T-helper 22 cell (primary cell): ENCODE measurements around the gene SHLD1.
A peak's percentile ranks its signal among the peaks of the same experiment; 100 is the strongest.
"Not testable (repeated sequence)": the region's sequence is repeated elsewhere in the genome, so short reads cannot be mapped to it uniquely, and the experiment has no call there.

Experiments
- DNase-seq: peaks from one replicate; pipeline ENCODE4 v3.0.0-alpha.2; 2020; ENCODE audit warnings: low read depth

SHLD1 gene, protein sequence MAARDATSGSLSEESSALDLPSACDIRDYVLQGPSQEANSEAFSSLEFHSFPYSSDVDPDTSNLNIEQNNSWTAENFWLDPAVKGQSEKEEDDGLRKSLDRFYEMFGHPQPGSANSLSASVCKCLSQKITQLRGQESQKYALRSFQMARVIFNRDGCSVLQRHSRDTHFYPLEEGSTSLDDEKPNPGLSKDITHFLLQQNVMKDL

GRCh38 chr20:5749952-5750779 lies at the start of gene SHLD1:
SHLD1 (plus strand) TSS chr20:5750401; CDS start chr20:5772866, 22,465 bp downstream.
- DNase-seq: peak; percentile 54

- DNase-seq: not testable (repeated sequence)
Measured at GRCh38 chr20:5702339-5702738, 47.9 kb upstream of the SHLD1 start.

DNA sequence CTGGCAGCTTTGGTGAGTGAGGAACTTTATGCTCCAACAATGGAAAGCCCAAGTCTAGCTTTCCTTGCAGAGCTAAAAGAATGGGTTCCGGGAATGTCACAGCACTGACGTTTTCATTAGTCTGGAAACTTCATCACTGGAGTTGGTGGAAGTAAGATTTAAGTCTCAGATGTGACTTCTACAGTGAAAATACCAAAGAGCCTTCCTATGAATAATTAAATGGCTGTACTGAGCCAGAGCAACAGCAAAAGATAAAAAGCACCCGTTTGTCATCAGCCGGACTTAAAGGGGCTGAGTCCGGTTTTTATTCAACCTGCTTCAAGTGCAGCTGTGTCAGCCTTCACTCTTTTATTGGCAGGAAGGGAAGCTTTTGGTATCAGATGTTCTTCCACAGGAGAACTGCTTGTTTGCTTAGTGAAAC lies 46.5 kb upstream of the SHLD1 start:
- DNase-seq: no peak

- DNase-seq: no peak
Measured at GRCh38 chr20:5705827-5706226, 44.4 kb upstream of the SHLD1 start.

DNA sequence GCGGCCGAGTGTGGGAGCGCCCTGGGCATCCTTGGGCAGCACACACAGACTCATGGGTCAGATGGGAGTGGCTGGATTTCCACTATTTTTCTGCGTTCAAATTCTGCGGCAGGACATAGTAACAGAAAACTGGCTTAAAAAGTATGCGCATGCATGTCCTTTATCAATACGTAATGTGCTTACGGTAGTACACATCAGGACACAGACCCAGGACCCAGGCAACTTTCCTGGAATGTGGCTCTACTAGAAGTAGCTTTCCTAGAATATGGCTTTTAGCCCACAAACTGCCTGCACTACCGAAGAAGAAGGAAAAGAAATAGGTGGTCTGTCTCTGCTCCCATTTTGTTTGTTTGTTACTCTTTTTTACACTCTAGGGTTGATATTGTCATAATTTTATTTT lies 43.4 kb upstream of the SHLD1 start:
- DNase-seq: no peak

DNA sequence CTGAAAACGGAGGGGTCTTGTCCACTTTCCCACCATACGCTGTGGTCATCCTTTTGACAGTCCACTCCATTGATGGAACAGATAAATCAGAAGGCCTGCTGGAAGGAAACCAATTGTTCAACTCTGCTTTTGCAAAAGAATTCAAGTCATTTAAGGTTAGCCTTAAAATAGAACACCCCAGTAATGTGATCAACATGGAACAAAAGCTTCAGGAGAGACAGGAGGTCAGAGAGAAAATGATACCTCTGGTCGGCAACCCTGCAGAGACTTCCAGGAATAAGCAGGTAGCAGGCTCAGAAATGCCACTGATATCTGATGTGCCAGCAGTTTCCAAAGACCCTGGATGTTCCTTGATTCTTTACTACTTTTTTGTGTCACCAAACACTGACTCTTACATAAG lies 39.6 kb upstream of the SHLD1 start:
- no peak for DNase-seq

DNA sequence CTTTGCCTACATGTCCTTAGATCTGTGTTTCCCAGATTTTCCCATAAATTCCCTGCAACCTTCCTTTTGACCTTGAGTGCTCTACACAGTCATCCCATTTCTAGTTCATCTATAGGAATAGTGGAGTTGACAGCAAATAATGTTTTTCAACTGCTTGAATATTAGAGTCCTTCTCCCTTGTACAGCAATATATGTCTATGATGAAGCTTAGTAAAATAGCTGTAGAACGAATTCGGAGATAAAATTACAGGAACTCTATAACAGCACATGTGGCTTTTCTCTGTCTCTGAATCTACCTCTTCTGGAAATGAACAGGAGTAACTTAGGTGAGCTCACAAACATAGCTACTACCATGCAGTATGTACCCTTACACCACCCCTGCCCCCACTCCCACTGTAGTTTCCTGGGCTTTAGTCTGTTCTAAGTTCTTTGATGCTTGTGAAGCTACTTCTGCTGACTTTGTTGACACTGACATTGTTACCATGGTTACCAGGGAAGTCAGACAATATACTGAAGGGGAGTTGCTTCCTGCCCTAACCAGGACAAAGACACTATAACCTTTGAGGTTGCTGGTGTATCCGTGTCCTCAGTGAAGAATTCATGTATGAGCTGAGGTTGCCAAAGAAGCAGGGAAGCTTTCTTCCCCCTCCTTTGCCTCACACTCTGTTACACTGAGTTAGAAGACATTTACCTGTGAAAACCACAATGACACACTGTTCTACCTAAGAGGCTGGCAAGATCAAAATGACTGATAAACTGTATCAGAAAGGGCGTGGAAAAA lies 35.8 kb upstream of the SHLD1 start:
- peak; percentile 83 for DNase-seq

- DNase-seq: peak; percentile 3
Measured at GRCh38 chr20:5715071-5715841, 34.9 kb upstream of the SHLD1 start.

DNA sequence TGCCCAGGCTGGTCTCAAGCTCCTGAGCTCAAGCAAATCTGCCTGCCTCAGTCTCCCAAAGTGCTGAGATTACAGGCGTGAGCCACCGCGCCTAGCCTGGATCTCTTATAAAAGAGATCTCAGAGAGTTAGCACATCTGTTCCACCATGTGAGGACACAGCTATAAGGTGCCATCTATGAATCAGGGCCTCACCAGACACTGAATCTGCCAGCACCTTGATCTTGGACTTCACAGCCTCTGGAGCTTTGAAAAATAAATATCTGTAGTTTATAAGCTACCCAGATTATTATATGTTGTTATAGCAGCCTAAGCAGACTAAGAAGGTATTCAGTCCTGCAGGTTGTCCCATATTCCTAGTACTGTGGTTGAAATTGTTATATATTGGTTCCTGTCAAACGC lies 33.2 kb upstream of the SHLD1 start:
- no peak for DNase-seq

GRCh38 chr20:5718896-5719595 lies 31.2 kb upstream of the SHLD1 start:
- no peak for DNase-seq

DNA sequence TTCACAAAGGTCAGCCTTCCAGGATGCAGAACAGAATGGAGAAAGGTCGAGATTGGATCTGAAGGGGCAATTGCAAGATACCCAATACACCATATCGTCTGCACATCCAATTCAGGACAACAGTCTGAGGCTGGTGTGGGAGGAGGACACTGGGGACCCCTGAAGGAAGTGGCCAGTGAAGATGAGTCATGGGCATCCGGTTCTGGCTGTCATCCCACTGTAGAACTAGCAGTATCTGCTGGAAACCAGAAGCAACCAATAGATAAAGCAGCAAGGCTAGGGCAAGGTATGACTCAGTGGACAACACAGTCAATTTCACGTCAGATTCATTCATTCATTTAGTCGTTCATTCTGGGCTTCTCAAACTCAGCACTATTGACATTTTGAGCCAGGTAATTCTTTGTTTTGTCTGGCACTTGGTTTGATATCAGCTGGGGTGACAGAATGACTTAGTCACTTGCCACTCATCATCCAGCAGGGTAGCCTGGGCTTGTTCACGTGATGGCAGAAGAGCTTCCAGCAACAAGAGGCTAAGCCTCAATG lies 30.3 kb upstream of the SHLD1 start:
- DNase-seq: no peak

GRCh38 chr20:5720696-5721095 lies 29.5 kb upstream of the SHLD1 start:
- no peak for DNase-seq

GRCh38 chr20:5721356-5721755 lies 28.8 kb upstream of the SHLD1 start:
- not testable (repeated sequence) for DNase-seq

- DNase-seq: no peak
Measured at GRCh38 chr20:5722927-5723326, 27.3 kb upstream of the SHLD1 start.

- DNase-seq: not testable (repeated sequence)
Measured at GRCh38 chr20:5725183-5725463, 25.1 kb upstream of the SHLD1 start.

DNA sequence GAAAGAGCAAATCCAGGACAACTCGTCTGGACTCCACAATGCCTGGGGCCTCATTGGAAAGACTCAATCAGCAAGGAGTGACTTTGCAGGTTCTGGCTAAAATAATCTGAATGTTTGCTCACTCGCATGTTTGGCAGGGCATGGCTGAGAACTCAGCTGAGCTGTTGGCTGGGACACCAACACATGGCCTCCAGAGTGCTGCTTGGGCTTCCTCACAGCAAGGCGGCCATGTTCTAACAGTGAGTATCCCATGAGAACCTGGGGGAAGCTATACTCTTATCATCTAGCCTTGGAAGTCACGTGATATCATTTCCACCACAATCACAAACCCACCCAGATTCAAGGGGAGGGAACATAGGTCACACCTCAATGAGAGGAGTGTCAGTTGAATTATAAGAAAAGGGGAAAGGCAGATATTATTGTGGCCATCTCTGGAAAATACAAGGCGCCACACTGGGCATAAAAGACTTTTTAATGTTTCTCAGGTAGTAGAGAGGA lies 23.1 kb upstream of the SHLD1 start:
- no peak for DNase-seq

DNA sequence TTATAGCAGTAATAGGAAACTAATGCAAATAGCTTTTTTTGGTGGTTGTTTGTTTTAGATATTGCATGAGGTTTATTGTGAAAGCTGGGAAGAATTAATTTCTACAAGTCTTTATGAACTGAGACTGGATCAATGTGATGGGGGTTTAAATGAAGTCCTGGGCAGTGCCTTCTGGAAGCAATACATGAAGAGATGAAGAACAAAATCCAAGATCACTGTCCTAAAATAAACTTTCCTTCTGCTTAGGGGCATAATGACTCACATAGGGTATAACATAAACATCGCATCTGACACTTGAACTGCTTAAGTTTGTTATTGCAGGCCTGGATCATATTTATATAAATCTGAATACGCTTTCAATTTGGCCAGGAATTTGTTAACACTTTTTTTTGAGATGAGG lies 20.9 kb upstream of the SHLD1 start:
- no peak for DNase-seq

GRCh38 chr20:5730131-5730530 lies 20.1 kb upstream of the SHLD1 start:
- no peak for DNase-seq

DNA sequence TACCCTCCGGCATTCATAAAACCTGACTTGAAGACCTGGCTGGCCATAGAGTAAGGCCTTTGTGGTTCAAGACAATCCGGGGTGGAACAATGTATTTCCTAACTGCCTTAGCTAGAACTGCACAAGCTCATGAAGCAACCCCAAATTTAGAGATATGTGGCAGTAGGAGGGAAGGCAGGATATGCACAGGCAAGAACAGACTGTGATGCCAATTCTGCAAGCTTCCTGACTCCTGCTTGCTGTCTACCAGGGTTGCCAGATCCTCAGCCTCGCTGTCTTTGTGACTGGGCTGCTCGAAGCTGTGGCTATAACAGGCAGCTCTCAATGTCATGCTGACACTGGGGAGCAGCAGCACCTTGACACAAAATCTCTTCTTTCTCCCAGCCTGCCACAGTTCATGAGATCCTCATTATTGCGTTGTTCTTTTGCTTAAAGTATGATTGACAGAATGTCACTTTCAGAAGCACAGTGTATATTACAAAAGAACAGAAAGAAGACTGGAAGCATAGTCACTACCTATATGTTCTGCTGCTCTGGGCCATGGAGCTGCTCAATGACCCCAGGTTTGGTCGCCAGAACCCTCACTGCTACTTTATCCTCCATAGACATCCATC lies 18.3 kb upstream of the SHLD1 start:
- DNase-seq: no peak

GRCh38 chr20:5734602-5735001 lies 15.6 kb upstream of the SHLD1 start:
- DNase-seq: no peak
